Measurements from ENCODE around the gene BTBD7.
"Not testable (repeated sequence)": the region's sequence is repeated elsewhere in the genome, so short reads cannot be mapped to it uniquely, and the experiment has no call there.

BTBD7 gene

DNA sequence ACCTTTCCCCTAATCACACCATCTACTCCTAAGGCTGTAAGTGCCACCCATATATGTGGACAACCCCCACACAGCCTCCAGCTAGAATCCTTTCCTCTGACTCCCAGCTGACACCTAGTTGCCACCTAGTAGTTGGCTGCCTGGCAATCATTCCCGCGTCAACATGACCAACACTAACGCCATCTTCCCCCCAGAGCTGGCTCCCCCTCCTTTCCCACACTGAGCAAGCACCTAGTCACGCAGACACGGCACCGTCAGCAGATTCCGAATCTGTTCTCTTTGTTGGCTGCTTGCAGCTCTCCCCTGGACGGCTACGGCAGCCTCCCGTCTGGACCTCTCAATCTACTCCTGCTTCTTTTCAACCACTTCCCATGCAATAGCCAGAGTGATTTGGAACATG is 98.0 kb downstream of the BTBD7 start:
- no peak for DNase-seq

DNA sequence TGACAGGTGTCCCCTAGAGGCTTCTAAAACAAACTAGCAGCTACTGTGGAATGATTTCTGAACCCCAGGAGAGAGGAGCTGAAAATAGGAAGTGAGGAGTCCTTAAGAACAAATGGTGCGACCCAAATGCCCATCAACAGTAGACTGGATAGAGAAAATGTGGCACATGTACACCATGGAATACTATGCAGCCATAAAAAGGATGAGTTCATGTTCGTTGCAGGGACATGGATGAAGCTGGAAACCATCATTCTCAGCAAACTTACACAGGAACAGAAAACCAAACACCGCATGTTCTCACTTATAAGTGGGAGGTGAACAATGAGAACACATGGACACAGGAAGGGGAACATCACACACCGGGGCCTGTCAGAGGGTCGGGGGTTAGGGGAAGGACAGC is 99.8 kb downstream of the BTBD7 start:
- not testable (repeated sequence) for DNase-seq

DNA sequence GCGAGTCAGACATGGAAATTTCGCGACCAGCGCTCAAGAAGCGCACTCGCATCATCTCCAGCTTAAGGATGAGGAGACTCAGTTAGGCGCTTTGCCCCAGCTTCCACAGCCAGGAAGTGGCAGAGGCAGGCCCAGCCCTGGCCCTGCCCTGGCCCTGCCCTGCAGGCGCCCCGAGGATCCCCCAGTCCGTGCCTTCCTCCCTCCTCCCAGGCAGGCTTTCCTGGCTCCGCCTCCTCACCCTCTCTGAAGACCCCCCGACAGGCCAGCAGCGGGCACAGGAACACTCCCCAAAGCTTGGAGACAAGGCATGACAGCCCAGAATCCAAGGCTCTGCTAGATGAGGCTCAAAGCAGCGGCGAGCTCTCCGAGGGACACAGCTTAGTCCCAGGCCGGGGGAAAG is 100.7 kb downstream of the BTBD7 start:
- no peak for DNase-seq

DNA sequence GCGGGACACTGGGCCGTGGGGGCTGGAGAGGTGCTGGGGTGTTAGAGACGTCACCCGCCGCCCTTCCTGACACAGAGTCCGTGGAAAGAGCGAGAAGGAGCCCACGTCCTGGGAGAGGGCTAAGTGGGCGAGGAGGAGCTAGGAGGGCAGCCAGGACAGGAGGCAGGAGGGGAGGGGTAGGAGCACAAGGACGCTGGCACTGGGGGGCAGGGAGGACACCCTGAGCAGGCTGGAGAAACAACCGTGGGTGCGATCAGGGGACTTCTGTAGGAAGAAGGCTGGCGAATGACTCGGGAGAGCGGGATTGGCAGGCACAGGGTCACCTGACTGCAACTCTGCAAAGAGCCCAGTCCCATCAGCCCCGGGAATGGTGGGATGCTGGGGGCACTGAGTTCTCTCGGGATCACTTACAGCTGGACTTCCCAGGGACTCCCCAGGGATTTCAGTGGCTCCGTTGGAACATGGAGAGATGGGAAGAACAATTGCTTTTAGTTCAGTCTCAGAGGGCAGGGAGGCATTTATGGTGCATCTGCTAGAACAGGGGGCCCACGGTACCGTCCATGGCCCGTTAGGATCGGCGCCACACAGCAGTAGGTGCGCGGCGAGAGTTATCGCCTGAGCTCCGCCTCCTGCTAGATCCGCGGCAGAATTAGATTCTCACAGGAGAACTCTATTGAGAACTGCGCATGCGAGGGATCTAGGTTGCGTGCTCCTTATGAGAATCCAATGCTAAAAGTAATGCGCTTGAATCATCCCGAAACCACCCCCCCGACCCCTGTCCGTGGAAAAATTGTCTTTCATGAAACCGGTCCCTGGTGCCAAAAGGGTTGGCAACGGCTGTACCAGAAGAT is 101.5 kb downstream of the BTBD7 start:
- peak; percentile 78 for DNase-seq

- DNase-seq = no peak
Observed at GRCh38 chr14:93230539-93230938, 102.3 kb downstream of the BTBD7 start.

DNA sequence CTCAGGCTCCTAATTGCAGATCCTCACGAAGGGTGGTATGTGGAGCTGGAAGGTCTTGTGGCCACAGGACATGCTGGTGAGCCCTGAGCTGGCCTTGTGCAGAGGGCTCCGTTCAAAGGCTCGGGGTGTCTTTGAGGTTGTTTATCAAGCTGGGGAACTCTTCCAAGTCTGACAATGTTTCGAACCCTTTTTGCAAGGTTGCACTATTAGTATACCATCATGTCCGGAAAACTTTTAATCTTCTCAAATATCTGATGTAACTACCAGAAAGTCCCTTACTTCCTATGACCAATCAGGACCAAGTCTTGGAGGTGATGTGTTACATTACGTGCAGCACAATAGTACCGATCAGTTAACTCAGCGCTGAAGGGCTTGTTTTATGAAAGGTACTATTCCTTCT is 104.3 kb downstream of the BTBD7 start:
- no peak for DNase-seq

GRCh38 chr14:93223565-93223964 is 109.3 kb downstream of the BTBD7 start:
- no peak for DNase-seq

GRCh38 chr14:93220509-93220908 is 112.3 kb downstream of the BTBD7 start:
- DNase-seq = no peak

DNA sequence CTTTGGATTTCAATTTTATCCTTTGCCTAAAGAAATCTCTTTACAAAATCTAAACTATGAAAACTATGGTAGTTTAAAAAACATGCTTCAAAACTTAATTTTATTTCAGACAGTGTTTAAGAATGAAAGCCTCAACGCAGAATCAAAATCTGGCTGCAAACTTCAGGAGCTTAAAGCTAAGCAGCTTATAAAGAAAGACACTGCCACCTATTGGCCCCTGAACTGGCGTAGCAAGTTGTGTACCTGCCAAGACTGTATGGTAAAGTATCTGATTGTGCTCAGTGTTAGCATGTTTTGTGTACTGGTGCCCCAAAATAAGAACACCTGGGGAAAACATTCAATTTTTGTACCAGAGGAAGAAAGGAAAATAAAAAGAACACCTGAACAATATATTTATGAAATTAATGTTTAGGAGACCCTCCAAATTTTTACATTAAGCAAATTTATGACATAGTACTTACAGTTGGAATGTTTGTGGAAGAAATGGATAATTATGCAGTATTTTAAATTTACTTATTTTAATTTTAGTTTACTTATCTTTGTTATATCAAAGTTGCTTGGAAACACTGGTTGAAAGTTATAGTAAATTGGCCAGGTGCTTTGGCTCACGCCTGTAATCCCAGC is 113.6 kb downstream of the BTBD7 start:
- peak; percentile 41 for DNase-seq

DNA sequence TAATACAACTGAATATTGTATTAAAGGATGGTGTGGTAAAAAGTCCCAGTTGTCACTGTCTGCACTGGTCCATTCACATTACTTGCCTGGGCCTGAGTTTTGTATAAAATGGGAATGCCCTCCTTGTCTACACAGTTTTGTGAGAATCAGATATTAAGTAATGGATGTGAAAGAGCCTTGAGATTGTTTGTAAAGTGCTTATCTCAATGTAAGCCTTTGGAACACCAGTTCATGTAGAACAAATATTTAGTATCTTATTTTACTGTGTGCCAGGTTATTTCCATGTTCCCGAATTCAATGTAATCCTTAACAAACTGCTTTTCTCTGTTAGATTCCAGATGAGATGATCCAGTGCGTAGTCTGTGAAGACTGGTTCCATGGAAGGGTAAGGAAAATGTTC is 118.2 kb downstream of the BTBD7 start:
- no peak for DNase-seq

DNA sequence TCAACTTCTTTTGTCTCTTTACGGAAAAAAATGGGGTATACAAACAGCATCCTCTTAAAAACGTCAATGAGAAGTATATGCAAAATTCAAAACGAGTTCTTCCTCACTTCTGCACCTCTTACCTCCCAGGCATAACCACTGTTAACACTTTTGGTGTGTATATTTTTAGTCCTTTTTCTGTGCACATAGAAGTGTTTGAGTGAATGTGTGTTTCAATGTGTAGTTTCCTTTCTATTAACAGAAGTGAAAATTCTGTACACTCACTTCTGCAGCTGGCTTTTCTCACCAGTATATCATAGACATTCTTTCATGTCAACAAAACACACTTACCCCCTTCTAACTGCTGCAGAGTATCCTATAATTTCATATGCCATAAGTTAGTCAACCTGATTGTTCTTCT is 120.4 kb downstream of the BTBD7 start:
- DNase-seq = no peak

DNA sequence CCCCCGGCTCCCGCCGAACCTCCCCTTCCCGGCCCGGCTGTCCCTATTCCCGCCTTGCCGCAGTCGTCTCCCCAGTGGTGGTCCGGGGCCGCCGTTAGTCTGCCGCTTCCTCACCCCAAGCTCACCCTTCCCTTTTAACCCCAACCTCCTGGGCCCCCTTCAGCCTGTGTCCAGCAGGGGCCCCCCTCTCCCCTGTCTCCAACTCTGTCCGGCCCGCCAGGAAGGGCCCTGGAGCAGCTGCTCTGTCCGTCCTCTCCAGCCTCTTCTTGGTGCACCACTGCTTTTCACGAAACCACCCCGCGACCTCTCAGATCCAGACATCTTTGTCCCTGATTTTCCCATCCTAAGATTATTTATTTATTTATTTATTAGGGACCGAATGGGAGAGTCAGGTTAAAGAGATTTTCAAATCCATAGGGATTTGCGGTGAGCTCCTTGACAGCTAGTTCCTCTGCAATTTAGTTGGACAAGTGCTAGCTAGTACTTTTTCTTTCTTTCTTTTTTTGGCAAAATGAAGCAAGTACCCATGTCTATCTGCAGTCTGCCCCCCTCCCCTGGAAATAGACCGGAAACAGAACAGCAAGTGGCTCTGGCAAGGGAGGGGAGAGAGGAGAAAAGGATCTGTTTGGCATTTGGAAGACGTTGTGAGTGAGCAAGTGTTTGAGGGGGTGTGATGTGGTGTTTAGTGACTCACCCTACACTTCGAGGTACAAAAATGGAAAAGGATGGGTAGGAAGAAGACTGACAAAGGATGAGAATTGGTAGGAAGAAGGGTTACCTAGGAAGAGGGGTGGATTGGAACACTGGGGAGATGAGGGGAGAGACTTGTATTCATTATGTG is 125.1 kb downstream of the BTBD7 start:
- DNase-seq = peak; percentile 65

- peak; percentile 99 for DNase-seq
Observed at GRCh38 chr14:93206793-93207467, 125.9 kb downstream of the BTBD7 start, which contains the start of the genes GON7 and UBR7. Gene GON7, minus strand, starts transcription at chr14:93207065. Its CDS starts 28 bp downstream, at chr14:93207037. Gene UBR7, plus strand, starts transcription at chr14:93207256. Its CDS starts 36 bp downstream, at chr14:93207292.

- no peak for DNase-seq
Observed at GRCh38 chr14:93201155-93201704, 131.6 kb downstream of the BTBD7 start.

DNA sequence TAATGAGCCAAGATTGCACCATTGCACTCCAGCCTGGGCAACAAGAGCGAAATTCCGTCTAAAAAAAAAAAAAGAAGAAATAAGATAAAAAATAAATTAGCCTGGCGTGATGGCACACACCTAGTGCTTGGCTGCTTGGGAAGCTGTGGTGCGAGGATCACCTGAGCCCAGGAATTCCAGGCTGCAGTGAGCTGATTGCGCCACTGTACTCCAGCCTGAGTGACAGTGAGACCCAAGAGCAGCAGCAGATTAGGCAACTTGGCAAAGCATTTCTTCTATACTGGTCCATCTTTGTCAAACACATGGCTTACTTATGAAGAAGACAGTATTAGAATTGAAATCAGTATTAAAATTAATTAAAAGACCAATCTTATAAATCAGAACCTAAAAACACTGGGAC is 132.3 kb downstream of the BTBD7 start:
- no peak for DNase-seq

GRCh38 chr14:93199031-93199430 is 133.8 kb downstream of the BTBD7 start:
- DNase-seq = no peak

DNA sequence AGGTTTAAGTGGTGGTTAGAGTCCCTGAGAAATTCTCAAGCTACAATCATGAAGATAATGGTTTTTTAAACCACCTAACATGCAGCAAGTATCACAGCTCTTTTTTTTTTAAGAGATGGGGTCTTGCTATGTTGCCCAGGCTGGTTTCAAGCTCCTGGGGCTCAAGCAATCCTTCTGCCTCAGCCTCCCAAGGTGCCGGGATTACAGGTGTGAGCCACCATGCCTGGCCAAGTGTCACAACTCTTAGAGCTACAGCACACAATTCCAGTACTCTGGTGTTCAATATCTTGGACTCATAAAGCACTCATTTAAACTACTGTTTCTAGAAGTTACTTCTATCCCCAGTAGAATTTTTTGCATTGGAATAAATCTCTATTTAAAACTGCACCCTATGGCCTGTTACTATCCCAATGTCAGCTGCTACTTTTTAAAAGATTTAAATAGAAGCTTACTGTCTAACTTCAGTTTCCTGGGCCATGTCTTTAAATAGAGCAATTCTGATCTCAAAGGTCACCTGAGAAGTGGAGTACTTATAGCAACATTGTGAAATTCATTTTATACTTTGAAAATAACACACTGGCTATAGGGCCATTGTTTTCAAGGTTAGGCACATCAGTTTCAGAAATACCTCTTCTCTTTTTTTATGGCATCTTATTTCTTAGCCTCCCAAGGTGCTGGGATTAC is 137.4 kb downstream of the BTBD7 start:
- DNase-seq = no peak
